Suprapubic skin (tissue), 4 donors: ENCODE data around the gene TSPAN14. TPM values are rescaled to one million over a fixed set of nuclear protein-coding genes. Genes with fewer than 3 reads are reported as not detected.
A peak's percentile ranks its signal among the peaks of the same experiment; 100 is the strongest.
"Not testable (repeated sequence)": the region's sequence is repeated elsewhere in the genome, so short reads cannot be mapped to it uniquely, and the experiment has no call there.

Experiments used
- DNase-seq, 2 donors: peaks; one replicate each; pipeline ENCODE4 v3.0.0-alpha.2; 2019; ENCODE audit warnings: low spot score in 2 of 2
- H3K27ac ChIP-seq: fragments of 200-600 bp; sonication (generic); one replicate; pipeline ENCODE4 v1.5.1; 2019
- H3K27me3 ChIP-seq: fragments of 200-600 bp; sonication (generic); one replicate; pipeline ENCODE4 v1.5.1; 2019
- H3K36me3 ChIP-seq: fragments of 200-600 bp; sonication (generic); one replicate; pipeline ENCODE4 v1.5.1; 2019
- H3K4me1 ChIP-seq: fragments of 200-600 bp; sonication (generic); one replicate; pipeline ENCODE4 v1.5.1; 2019
- H3K4me3 ChIP-seq: fragments of 200-600 bp; sonication (generic); one replicate; pipeline ENCODE4 v1.5.1; 2019; ENCODE audit warnings: mild to moderate bottlenecking
- H3K9me3 ChIP-seq: fragments of 200-600 bp; sonication (generic); one replicate; pipeline ENCODE4 v1.5.1; 2019
- CTCF ChIP-seq, 2 donors: fragments of 200-600 bp in 1 of 2; fragments of 450-650 bp in 1 of 2; sonication (generic) in 1 of 2; IDR thresholded peaks; one replicate each; pipeline ENCODE4 v1.5.1; 2016 to 2019; ENCODE audit warnings: antibody characterized with exemption in 2 of 2, mild to moderate bottlenecking in 1 of 2, moderate library complexity in 1 of 2
- EP300 ChIP-seq: sonication (generic); formaldehyde crosslinking; IDR thresholded peaks from one replicate; pipeline ENCODE4 v1.6.1; 2017; ENCODE audit warnings: antibody characterized with exemption
- POLR2A ChIP-seq, 2 donors: fragments of 450-650 bp; IDR thresholded peaks; one replicate each; pipeline ENCODE4 v1.6.1; 2017; ENCODE audit warnings: antibody characterized with exemption in 2 of 2, mild to moderate bottlenecking in 2 of 2, moderate library complexity in 2 of 2
- POLR2AphosphoS5 ChIP-seq, 3 donors: sonication (generic); formaldehyde crosslinking; IDR thresholded peaks; one replicate each; pipeline ENCODE4 v1.6.1; 2017; ENCODE audit warnings: antibody characterized with exemption in 3 of 3
- WGBS: methylation state at CpG from one replicate; pipeline ENCODE4 v1.1.5; 2018; 5-methylcytosine and 5-hydroxymethylcytosine counted together
- total RNA-seq, 4 donors: library from RNA; depleted of rRNA; stranded (reverse); fragments of >200 nt; gene quantifications; one replicate each; pipeline ENCODE4 v1.1.0, GENCODE V29; 2016

Gene TSPAN14
- total RNA-seq, 4 donors from 2014 or later, result 99.7 to 145 (median 122) TPM

- Histone ChIP-seq H3K27me3 (no peaks in the 10 kb centered on the region), H3K4me3 (no peak overlapping the region), H3K36me3 (no peaks in the 10 kb centered on the region), H3K4me1 (peaks cover 25% of the 10 kb centered on the region), H3K9me3 (no peaks in the 10 kb centered on the region), H3K27ac (no peak overlapping the region)
- DNase-seq, result peak in 1 of 2 donors; percentile 49
- no peak for TF ChIP-seq CTCF (IDR thresholded peaks at IDR 0.05)
- no peak for TF ChIP-seq EP300
- TF ChIP-seq POLR2A (IDR thresholded peaks at IDR 0.05), result no peak
- TF ChIP-seq POLR2AphosphoS5 (IDR thresholded peaks at IDR 0.05), result no peak
- 46% methylated on average over 11 of the region's 11 CpGs for WGBS
Observed at GRCh38 chr10:80540136-80540535, 86.0 kb downstream of the TSPAN14 start.

- 25% methylated on average over 9 of the region's 9 CpGs for WGBS
- Histone ChIP-seq H3K27ac (no peak overlapping the region), H3K27me3 (no peaks in the 10 kb centered on the region), H3K4me3 (peak overlapping the region; percentile 29), H3K36me3 (no peaks in the 10 kb centered on the region), H3K9me3 (no peaks in the 10 kb centered on the region), H3K4me1 (peaks cover 22% of the 10 kb centered on the region)
- TF ChIP-seq EP300 (no peak), POLR2A (IDR thresholded peaks at IDR 0.05) (no peak), POLR2AphosphoS5 (IDR thresholded peaks at IDR 0.05) (no peak)
- peak in 1 of 2 donors; percentile 76 for DNase-seq
Observed at GRCh38 chr10:80540618-80540980, 86.5 kb downstream of the TSPAN14 start.

DNA sequence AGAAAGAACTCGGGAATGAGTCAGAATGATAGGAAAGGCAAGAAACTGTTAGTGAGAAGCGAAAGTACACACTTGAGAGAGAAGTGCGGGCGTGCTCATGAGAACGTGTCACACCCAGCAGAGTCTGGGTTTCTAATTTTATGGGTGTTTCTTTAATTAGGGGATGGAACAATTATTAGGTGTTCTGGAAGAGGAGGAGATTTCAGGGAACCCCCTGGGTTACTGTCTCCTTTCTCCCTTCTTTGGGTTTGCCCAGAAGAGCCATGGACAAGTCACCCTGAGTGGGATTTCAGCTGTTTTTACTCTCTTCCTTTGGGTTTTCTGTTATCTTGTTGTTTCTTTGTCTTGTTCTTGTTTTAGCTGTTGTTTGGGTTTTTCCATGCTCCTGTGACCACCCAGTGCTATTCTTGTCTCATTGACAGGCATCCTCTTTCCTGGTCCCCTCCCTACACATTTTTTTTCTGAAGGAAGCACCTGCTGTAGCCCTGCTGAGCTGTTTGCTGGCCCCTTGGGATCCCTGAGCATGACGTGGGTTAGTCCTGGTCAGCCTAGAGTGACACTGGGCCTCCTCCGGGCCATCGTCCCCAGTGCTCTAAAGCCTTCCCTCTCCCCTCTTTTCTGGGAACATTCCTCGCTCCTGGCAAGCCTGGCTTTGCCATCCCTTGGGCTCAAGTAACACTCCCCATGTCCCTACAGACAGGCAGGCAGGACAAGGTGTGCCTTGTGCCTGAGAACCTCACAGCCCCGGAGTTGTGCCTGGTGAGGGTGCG is 87.1 kb downstream of the TSPAN14 start:
- Histone ChIP-seq H3K4me1 (peaks cover 22% of the 10 kb centered on the region), H3K36me3 (no peaks in the 10 kb centered on the region), H3K4me3 (peak overlapping the region; percentile 29), H3K9me3 (no peaks in the 10 kb centered on the region), H3K27ac (no peak overlapping the region), H3K27me3 (no peaks in the 10 kb centered on the region)
- peak in 1 of 2 donors; percentile 56 for DNase-seq
- 45% methylated on average over 11 of the region's 11 CpGs for WGBS
- no peak for TF ChIP-seq CTCF (IDR thresholded peaks at IDR 0.05)
- TF ChIP-seq EP300, result no peak
- TF ChIP-seq POLR2AphosphoS5 (IDR thresholded peaks at IDR 0.05), result no peak
- TF ChIP-seq POLR2A (IDR thresholded peaks at IDR 0.05), result no peak

GRCh38 chr10:80542053-80542452 is 87.9 kb downstream of the TSPAN14 start:
- Histone ChIP-seq H3K27me3 (no peaks in the 10 kb centered on the region), H3K36me3 (no peaks in the 10 kb centered on the region), H3K4me3 (no peak overlapping the region), H3K9me3 (no peaks in the 10 kb centered on the region), H3K27ac (no peak overlapping the region), H3K4me1 (peaks cover 22% of the 10 kb centered on the region)
- WGBS, result 84% methylated on average over 4 of the region's 4 CpGs
- TF ChIP-seq POLR2AphosphoS5 (IDR thresholded peaks at IDR 0.05) (no peak), EP300 (no peak), POLR2A (IDR thresholded peaks at IDR 0.05) (no peak), CTCF (IDR thresholded peaks at IDR 0.05) (no peak)
- DNase-seq, result peak in 1 of 2 donors; percentile 6

DNA sequence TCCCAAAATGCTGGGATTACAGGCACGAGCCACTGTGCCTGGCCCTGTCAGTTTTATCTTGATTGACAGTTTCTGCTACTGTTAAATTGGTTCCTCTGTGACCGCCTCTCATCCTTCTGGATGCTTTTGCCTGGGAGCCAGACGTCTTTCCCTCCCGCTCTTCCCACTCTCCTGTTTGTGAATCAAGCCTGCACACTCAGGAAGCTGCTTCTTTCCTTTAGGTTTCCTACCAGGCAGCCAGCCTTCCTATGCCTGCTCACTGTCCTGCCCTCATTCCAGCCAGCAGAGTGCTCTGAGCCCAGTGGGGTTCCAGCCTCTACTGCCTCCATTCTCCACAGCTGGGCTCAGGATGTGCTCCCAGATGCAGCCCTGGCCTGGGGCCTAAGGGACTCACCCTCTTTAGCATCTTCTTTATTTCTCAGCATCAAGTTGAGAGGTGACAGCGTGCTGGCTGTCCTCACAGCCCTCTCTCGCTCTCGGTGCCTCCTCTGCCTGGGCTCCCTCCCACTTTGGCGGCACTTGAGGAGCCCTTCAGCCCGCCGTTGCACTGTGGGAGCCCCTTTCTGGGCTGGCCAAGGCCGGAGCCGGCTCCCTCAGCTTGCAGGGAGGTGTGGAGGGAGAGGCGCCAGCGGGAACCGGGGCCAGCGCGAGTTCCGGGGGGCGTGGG is 88.7 kb downstream of the TSPAN14 start:
- Histone ChIP-seq H3K27ac (no peak overlapping the region), H3K36me3 (no peaks in the 10 kb centered on the region), H3K4me3 (no peak overlapping the region), H3K9me3 (no peaks in the 10 kb centered on the region), H3K4me1 (peaks cover 22% of the 10 kb centered on the region), H3K27me3 (no peaks in the 10 kb centered on the region)
- no peak for TF ChIP-seq CTCF (IDR thresholded peaks at IDR 0.05)
- TF ChIP-seq POLR2AphosphoS5 (IDR thresholded peaks at IDR 0.05), result no peak
- TF ChIP-seq POLR2A (IDR thresholded peaks at IDR 0.05), result no peak
- TF ChIP-seq EP300, result no peak
- WGBS, result 91% methylated on average over 10 of the region's 19 CpGs
- DNase-seq, result peak in 1 of 2 donors; percentile 45

DNA sequence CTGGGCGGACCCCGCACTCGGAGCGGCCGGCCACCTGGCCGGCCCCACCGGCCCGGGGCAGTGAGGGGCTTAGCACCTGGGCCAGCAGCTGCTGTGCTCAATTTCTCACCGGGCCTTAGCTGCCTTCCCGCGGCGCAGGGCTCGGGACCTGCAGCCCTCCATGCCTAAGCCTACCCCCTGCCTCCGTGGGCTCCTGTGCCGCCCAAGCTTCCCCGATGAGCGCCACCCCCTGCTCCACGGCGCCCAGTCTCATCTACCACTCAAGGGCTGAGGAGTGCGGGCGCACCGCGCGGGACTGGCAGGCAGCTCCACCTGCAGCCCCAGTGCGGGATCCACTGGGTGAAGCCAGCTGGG is 89.2 kb downstream of the TSPAN14 start:
- peak in 1 of 2 donors; percentile 74 for DNase-seq
- H3K36me3 ChIP-seq, H3K27ac ChIP-seq, H3K27me3 ChIP-seq, H3K4me3 ChIP-seq, H3K9me3 ChIP-seq: not testable (repeated sequence)
- 95% methylated on average over 10 of the region's 25 CpGs for WGBS
- H3K4me1 ChIP-seq, result peaks cover 22% of the 10 kb centered on the region
